Kasumi-1 (cell line): ENCODE results near the gene ETFRF1.

Source experiments
- DNase-seq, 2 experiments: peaks; one replicate each; lab custom pipeline; 2025; lab: John Stamatoyannopoulos, UW

The ETFRF1 gene

DNA sequence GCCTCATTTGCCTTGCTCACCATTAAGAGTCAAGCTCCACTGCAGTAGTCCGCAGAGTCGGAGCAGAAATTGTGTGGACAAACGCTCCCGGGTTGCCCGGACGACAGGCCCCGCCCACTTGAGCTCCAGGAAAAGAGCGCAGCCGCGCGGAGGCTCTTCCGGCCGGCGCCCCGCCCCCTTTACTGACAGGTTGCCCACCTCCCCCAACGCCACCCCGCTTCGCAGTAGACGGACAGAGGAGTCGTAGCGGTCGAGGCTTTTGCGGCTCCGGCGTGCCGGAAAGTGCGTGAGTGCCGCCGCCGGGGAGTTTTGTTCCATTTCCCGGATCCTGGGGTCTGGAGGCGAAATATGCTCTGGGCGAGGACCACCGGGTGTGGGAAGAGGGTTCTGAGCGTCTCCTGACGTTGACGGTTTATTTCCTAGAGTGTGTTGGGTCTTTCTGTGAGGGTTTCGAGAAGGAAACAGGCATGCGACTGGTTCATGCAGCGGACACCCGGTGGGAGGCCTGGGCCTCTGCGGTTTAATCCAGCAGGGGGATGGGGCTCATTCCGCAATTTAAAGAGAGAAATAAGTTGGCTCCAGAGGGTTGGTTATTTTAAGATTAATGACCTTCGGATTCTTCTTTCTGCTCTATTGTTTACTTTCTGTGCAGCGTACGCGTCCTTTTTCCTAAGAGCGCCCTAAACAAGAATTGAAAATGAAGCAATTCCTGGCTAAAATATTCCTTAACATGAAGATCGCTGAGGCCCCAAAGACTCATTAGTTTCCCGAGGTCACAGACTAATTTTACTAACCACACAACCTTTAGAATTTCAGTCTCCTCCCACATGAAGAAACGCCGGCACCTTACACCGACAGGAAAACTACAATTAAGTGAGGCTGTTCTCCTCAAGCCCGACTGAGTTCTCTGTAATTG lies at the start of gene ETFRF1, which contains the start of gene DNAI7:
Gene ETFRF1 (plus strand): TSS at position 182 of the 916 bp plus-strand sequence. CDS start 8,720 bp downstream, outside the sequence.
Gene DNAI7 (minus strand): TSS at position 105 of the 916 bp plus-strand sequence. CDS start 82 bp downstream, at position 23.
- DNase-seq: peak; percentile 93 to 94

DNA sequence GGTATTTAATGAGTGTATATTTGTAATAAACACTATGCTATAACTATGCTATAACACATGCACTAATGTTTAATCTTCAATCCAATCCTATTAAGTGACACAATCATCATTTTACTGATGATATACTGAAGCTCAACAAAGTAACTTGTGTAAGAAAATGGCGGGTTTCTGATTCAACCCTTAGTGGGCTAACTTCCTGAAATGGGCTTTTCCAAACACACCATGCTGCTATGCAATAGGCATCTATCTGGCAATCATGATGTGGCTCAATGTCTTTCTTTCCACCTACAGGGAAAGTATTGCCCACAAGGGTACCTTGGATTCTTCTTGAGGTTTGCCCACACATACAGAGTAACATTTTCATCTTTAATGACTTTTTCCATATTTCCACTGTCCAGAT lies 48.4 kb upstream of the ETFRF1 start:
- no peak for DNase-seq

- peak in 1 of 2 experiments; percentile 15 for DNase-seq
Observed at GRCh38 chr12:25151476-25151875, 43.6 kb upstream of the ETFRF1 start.

- DNase-seq: no peak
Observed at GRCh38 chr12:25152055-25152454, 43.0 kb upstream of the ETFRF1 start.

GRCh38 chr12:25155022-25155576 lies 39.9 kb upstream of the ETFRF1 start:
- DNase-seq: peak; percentile 61 to 66

- DNase-seq: no peak
Observed at GRCh38 chr12:25156061-25156460, 39.0 kb upstream of the ETFRF1 start.

DNA sequence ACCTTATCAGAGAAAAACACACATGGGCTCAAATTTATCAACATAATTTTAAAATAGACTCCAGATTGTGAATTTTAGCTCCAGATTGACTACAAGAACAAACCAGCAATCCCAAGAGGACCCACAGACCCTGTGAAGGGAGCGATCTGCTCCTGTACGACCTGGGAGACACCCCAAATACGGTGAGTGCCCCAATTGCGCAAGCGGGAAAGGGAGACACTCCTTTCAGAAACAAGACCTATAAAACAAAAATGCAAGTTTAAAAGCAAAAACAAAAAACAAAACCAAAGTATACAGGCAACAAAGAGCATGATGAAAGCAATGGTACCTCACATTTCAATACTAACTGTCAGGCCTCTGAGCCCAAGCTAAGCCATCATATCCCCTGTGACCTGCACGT lies 32.2 kb upstream of the ETFRF1 start:
- DNase-seq: no peak

DNA sequence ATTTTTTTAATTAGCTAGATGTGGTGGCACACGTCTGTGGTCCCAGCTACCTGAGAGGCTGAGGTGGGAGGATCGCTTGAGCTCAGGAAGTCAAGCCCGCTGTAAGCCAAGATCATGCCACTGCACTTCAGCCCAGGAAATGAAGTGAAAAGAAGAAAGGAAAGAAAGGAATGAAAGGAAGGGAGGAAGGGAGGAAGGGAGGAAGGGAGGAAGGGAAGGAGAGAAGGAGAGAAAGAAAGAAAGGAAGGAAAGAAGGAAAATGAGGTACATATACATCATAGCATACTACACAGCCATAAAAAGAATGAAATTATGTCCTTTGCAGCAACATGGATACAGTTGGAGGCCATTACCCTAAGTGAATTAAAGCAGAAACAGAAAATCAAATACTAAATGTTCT lies 12.3 kb upstream of the ETFRF1 start:
- DNase-seq: no peak

GRCh38 chr12:25184132-25184531 lies 10.9 kb upstream of the ETFRF1 start:
- DNase-seq: no peak

DNA sequence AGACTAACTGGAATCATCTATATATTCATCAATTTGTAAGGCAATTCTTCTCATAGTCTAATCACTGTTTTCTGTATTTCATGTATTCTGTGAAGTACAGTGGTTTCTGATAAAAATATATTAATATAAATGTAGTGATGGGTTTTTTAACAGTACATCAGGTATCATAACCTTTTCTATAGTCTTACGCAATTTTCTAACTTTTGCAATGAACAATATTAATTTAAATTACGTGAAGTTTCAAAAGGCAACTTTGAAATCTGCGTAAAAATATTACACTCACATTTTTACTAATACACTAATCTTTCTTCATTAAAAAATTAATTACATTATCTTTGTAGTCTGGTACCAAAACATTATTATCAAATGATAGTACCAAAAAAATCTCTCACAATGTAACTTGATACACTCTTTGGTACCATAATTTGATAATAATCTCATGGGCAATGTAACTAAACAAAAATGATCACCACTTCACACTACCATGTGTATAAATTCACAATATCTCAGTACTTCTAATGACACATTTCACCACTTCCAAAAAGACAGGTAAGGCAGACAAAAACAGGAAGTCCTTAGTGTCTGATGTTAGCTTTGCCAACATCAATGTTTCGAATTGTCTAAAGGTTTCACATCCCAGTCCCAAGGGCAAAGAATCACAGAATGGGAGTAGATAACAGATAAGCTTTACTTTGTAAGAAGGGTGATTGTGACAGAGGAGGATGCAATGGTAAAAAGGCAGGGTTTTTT lies 8.8 kb upstream of the ETFRF1 start:
- DNase-seq: no peak

DNA sequence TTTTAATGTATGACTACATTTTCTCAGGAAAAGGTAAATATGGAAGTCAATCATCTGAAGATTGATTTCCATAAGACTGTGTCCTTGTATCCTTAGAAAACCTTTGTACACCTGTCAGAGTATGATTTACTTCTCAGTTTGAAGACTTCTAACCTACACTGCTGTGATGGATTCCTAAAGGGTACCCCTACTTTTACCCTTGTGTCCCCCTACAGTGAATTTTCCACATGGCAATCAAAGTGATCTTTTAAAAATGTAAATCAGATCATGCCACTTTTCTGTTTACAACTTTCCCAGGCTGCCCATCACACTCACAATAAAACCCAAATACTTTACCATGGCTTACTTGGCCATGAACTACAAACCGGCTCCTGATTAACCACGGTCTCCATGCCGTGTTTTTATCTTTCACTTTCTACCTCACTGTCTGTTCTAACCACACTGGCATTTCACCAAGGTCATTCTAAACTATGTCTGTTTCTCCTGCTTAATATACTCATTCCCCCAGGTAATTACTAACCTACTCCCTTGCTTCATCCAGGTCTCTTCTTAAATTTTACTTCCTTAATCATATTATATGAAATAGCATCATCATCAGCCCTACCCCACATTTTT lies 8.1 kb upstream of the ETFRF1 start:
- no peak for DNase-seq

DNA sequence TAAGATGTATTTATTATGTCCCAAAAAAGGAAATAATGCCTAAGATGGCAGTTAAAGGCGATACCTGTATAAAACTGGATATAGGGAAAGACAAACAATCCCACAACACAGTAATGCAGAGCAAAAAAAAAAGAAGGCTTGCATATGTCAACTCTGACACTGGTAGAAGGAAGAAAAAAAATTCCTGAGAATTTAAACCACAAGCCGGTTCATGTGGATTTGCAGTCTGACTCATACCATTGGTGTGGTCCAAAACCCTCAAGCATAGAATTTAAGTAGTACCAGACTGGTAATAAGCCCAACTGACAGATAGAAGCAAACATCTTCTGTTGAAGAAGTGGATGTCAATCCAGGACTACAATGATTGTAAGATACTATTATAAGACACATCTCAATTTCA lies 7.3 kb upstream of the ETFRF1 start:
- no peak for DNase-seq

GRCh38 chr12:25189656-25190055 lies 5.4 kb upstream of the ETFRF1 start:
- no peak for DNase-seq

DNA sequence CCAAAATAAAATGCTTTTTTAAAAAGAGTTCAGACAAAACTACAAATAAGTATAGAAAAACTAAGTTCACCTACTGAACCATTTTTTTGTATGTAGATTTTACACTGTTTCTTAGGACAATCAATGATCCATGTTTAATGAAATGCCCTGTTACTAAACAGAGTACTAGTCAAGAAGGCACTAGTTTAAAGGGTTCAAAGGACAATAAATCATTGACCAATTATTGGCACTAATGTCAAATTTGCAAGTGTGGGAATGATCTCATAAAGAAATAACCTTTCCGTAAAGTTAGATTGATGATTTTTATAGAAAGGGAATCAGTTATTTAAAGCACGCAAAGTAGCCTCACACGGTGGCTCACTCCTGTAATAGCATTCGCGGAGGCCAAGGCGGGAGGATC lies 4.2 kb upstream of the ETFRF1 start:
- DNase-seq: no peak

- no peak for DNase-seq
Observed at GRCh38 chr12:25194214-25194613, 823 bp upstream of the ETFRF1 start.

- no peak for DNase-seq
Observed at GRCh38 chr12:25194722-25195055, 348 bp upstream of the ETFRF1 start.

DNA sequence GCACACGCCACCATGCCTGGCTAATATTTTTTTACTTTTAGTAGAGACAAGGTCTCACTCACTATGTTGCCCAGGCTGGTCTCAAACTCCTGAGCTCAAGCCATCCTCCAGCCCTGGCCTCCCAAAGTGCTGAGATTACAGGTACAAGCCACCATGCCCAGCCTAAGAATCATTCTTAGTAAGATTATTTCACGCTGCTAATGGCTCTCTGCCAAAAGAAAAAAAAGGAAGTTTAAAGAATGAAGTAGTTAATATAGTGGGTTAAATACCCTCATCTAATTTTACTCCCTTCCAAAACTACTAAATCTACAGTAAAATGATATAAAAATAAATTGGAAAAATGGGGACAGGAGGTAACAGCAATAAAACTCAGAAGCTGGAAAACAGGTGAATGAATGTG lies 2.6 kb downstream of the ETFRF1 start:
- peak; percentile 26 to 37 for DNase-seq

DNA sequence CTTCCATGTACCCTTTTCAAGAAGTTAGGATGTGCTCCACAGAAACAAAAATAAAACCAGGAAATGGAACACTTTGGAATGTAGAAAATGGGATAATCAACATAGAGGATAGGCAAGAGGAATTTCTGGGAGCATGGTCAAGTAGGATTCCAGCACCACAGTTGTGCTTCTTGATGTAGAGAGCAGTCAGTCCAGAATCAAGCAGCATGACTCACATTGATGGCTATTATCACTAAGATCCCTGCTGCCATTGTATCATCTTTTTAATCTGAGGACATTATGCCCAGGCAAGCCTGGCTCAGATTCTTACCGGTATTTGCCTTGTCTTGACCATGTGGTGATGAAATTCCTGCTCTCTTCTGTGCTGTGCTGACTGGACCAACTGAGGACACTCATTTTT lies 5.7 kb downstream of the ETFRF1 start:
- DNase-seq: no peak

- DNase-seq: no peak
Observed at GRCh38 chr12:25202137-25202536, 7.1 kb downstream of the ETFRF1 start.

DNA sequence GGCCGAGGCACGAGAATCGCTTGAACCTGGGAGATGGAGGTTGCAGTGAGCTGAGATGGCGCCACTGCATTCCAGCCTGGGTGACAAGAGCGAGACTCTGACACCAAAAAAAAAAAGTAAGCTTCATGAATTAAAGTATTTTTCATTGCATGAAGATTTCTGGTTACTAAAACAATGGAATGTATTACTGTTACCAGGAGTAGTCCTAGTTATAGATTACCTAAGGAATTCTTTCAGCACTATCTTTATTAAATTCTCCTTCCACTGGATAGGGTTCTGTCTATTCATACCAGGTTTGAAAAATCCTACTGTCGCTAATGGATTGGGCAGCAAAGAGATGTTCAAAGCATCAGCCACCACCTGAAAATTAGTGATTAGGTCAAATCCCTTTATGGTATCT lies 12.4 kb downstream of the ETFRF1 start:
- no peak for DNase-seq

DNA sequence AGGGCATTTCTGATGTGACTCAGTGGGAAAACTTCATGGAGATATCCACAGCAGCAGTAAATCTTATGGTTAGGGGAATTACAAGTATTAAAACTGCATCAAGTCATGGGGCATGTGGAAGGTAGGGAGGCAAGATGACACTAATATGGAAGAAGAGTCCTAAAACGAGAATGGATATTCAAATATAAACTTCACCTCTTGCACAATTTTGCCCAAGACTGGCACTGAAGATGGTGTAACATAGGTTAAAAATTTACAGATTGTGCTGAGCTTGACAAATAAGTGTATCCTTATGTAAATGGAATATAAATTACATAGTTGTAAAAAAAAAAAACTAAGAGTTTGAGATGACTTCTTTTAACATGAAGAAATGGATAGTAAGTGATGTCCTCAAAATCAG lies 12.8 kb downstream of the ETFRF1 start:
- no peak for DNase-seq

DNA sequence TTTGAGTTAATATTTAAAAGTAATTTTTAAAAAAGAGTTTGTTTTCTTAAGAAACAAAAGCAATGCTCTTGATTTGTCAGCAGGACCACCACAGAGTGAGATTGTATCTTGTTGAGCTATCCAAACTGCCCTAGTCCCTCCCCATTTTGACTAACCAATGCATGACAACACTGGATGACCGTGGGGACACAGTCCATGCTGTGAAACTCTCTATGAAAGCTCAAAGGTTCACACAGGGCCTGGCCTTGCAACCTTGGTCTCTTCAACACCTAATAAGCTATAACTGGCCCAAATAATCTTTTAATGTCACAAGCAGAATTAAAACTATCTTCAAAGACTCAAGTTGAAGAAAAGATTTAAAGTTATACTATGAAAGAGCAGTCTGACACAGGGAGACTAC lies 13.5 kb downstream of the ETFRF1 start:
- no peak for DNase-seq
